GM12878 (cell line): ENCODE measurements around the gene CLDN25. TPM values are rescaled to one million over a fixed set of nuclear protein-coding genes. Genes with fewer than 3 reads are reported as not detected.
A peak's percentile ranks its signal among the peaks of the same experiment; 100 is the strongest.

Experiments used
- ASH2L ChIP-seq: fragments of 300-600, 200-600 bp; sonication (generic); IDR thresholded peaks from 2 replicates; pipeline ENCODE4 v1.6.1; 2017; ENCODE audit warnings: low read depth, mild to moderate bottlenecking, borderline replicate concordance
- MEF2B ChIP-seq: fragments of 450-650 bp; IDR thresholded peaks from 2 replicates; pipeline ENCODE4 v1.6.1; 2018; ENCODE audit warnings: mild to moderate bottlenecking, moderate library complexity; ENCODE audit not compliant: partially characterized antibody, poor library complexity, severe bottlenecking
- MXI1 ChIP-seq: fragments of 150-350 bp; IDR thresholded peaks from 2 replicates; pipeline ENCODE4 v1.6.1; 2011; ENCODE audit warnings: low read depth, mild to moderate bottlenecking, inconsistent platforms, low read length, improper control_type of control experiment
- RCOR1 ChIP-seq: conservative IDR thresholded peaks from 2 replicates; pipeline ENCODE4 v1.6.1; 2012; ENCODE audit warnings: low read depth, low read length, improper control_type of control experiment
- TCF12 ChIP-seq: IDR thresholded peaks from 2 replicates; pipeline ENCODE4 v1.6.1; 2011; ENCODE audit warnings: low read depth, mild to moderate bottlenecking, low read length
- ZNF384 ChIP-seq: IDR thresholded peaks from 2 replicates; pipeline ENCODE4 v1.6.1; 2012; ENCODE audit warnings: low read depth, mild to moderate bottlenecking, low read length, improper control_type of control experiment, borderline replicate concordance
- polyA plus RNA-seq, 11 experiments: library from polyadenylated mRNA; depleted of rRNA in 4 of 11; unstranded in 6 of 11; stranded (reverse) in 5 of 11; fragments of >200 nt; fragmentation: Nextera tagmentation in 4 of 11; fragmentation: Illumina TruSeq in 1 of 11; extraction: Ambion mirVana in 4 of 11; extraction: Trizol in 1 of 11; gene quantifications; 1 replicate in 1 of 11; 2 replicates in 10 of 11; pipeline versions ENCODE4 v1.2.1 to v1.2.3, GENCODE V29; 2011 to 2016; ENCODE audit warnings: inconsistent platforms in 2 of 11, missing spikeins in 2 of 11, low read depth in 1 of 11
- total RNA-seq, 4 experiments: library from RNA; depleted of rRNA in 3 of 4; stranded (reverse); fragments of >200 nt in 3 of 4; fragmentation: Illumina TruSeq in 1 of 4; extraction: Trizol in 1 of 4; gene quantifications; 2 replicates each; pipeline versions ENCODE4 v1.2.1 to v1.2.3, GENCODE V29; 2013 to 2021
- TF ChIP-seq, protein P1 (sequence below): IDR thresholded peaks from 2 replicates; pipeline ENCODE4 v1.6.1; 2011; ENCODE audit warnings: borderline replicate concordance, low read depth, mild to moderate bottlenecking, moderate library complexity, low read length; ENCODE audit not compliant: insufficient read depth, poor library complexity, severe bottlenecking
- TF ChIP-seq, protein P2 (sequence below): fragments of 450-650 bp; IDR thresholded peaks from 2 replicates; pipeline ENCODE4 v1.6.1; 2017; ENCODE audit warnings: mild to moderate bottlenecking, moderate library complexity
- TF ChIP-seq, protein P3 (sequence below): fragments of 450-650 bp; formaldehyde crosslinking; IDR thresholded peaks from 2 replicates; pipeline ENCODE4 v1.5.0; 2022; ENCODE audit warnings: mild to moderate bottlenecking, missing genetic modification characterization
- TF ChIP-seq, protein P4 (sequence below): fragments of 450-650 bp; IDR thresholded peaks from 2 replicates; pipeline ENCODE4 v1.6.1; 2017; ENCODE audit warnings: mild to moderate bottlenecking, moderate library complexity
- TF ChIP-seq, protein P5 (sequence below): fragments of 450-650 bp; IDR thresholded peaks from 2 replicates; pipeline ENCODE4 v1.6.1; 2016; ENCODE audit warnings: mild to moderate bottlenecking

Gene CLDN25
- total and polyA plus RNA-seq, 10 of the 15 experiments (the other 5 are each of a cell fraction or from before 2014, with no cell fraction given), result not detected

DNA sequence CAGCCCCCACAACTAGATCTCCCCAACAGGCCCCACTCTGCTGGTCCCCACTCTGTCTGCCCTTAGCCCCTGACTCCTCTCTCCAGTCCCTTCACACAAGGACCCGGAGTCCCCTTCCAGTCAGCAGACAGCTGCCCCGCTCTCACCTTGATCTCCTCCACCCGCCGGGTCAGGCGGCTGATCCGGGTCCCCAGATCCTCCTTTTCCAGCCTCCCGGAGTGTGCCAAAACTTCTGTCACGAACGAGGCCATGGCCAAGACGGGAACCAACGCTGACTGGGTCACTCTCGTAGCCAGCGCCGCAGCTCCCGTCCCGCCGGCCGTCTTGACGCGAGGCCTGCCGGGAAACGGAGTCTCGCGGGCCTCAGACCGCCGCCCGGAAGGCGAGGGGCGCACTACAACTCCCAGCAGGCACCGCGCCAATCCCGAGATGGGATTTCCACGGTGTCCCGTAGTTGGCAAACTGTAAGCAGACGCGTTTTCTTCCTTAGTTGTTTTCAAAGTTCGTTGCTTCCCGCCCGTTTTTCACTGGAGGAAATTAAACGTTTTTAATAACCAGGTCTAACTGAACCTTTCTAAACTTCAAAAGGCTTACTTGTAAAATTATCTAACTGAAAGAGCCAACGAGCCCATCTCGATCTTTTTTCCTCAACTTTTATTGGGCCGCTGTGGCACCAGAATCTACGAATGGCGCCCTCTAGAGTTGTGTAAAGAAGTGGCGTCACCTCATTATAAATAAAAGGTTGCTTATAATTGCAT is 6.0 kb upstream of the CLDN25 start, which contains the start of gene ZW10 (continued):
- TF ChIP-seq, protein P1, sequence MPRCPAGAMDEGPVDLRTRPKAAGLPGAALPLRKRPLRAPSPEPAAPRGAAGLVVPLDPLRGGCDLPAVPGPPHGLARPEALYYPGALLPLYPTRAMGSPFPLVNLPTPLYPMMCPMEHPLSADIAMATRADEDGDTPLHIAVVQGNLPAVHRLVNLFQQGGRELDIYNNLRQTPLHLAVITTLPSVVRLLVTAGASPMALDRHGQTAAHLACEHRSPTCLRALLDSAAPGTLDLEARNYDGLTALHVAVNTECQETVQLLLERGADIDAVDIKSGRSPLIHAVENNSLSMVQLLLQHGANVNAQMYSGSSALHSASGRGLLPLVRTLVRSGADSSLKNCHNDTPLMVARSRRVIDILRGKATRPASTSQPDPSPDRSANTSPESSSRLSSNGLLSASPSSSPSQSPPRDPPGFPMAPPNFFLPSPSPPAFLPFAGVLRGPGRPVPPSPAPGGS, result no peak
- TF ChIP-seq ASH2L (no peak), MEF2B (no peak), TCF12 (no peak), MXI1 (peak; percentile 22; the same call in 1 of the 2 replicates), ZNF384 (0 out of 2 replicates have a peak, but pooled peaks have one; percentile 14), RCOR1 (no peak; the same call in 1 of the 2 replicates)
- TF ChIP-seq, protein P2, sequence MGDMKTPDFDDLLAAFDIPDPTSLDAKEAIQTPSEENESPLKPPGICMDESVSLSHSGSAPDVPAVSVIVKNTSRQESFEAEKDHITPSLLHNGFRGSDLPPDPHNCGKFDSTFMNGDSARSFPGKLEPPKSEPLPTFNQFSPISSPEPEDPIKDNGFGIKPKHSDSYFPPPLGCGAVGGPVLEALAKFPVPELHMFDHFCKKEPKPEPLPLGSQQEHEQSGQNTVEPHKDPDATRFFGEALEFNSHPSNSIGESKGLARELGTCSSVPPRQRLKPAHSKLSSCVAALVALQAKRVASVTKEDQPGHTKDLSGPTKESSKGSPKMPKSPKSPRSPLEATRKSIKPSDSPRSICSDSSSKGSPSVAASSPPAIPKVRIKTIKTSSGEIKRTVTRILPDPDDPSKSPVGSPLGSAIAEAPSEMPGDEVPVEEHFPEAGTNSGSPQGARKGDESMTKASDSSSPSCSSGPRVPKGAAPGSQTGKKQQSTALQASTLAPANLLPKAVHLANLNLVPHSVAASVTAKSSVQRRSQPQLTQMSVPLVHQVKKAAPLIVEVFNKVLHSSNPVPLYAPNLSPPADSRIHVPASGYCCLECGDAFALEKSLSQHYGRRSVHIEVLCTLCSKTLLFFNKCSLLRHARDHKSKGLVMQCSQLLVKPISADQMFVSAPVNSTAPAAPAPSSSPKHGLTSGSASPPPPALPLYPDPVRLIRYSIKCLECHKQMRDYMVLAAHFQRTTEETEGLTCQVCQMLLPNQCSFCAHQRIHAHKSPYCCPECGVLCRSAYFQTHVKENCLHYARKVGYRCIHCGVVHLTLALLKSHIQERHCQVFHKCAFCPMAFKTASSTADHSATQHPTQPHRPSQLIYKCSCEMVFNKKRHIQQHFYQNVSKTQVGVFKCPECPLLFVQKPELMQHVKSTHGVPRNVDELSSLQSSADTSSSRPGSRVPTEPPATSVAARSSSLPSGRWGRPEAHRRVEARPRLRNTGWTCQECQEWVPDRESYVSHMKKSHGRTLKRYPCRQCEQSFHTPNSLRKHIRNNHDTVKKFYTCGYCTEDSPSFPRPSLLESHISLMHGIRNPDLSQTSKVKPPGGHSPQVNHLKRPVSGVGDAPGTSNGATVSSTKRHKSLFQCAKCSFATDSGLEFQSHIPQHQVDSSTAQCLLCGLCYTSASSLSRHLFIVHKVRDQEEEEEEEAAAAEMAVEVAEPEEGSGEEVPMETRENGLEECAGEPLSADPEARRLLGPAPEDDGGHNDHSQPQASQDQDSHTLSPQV, result no peak
- TF ChIP-seq, protein P3, sequence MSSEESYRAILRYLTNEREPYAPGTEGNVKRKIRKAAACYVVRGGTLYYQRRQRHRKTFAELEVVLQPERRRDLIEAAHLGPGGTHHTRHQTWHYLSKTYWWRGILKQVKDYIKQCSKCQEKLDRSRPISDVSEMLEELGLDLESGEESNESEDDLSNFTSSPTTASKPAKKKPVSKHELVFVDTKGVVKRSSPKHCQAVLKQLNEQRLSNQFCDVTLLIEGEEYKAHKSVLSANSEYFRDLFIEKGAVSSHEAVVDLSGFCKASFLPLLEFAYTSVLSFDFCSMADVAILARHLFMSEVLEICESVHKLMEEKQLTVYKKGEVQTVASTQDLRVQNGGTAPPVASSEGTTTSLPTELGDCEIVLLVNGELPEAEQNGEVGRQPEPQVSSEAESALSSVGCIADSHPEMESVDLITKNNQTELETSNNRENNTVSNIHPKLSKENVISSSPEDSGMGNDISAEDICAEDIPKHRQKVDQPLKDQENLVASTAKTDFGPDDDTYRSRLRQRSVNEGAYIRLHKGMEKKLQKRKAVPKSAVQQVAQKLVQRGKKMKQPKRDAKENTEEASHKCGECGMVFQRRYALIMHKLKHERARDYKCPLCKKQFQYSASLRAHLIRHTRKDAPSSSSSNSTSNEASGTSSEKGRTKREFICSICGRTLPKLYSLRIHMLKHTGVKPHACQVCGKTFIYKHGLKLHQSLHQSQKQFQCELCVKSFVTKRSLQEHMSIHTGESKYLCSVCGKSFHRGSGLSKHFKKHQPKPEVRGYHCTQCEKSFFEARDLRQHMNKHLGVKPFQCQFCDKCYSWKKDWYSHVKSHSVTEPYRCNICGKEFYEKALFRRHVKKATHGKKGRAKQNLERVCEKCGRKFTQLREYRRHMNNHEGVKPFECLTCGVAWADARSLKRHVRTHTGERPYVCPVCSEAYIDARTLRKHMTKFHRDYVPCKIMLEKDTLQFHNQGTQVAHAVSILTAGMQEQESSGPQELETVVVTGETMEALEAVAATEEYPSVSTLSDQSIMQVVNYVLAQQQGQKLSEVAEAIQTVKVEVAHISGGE (CRISPR knock-in tag), result no peak
- TF ChIP-seq, protein P4, sequence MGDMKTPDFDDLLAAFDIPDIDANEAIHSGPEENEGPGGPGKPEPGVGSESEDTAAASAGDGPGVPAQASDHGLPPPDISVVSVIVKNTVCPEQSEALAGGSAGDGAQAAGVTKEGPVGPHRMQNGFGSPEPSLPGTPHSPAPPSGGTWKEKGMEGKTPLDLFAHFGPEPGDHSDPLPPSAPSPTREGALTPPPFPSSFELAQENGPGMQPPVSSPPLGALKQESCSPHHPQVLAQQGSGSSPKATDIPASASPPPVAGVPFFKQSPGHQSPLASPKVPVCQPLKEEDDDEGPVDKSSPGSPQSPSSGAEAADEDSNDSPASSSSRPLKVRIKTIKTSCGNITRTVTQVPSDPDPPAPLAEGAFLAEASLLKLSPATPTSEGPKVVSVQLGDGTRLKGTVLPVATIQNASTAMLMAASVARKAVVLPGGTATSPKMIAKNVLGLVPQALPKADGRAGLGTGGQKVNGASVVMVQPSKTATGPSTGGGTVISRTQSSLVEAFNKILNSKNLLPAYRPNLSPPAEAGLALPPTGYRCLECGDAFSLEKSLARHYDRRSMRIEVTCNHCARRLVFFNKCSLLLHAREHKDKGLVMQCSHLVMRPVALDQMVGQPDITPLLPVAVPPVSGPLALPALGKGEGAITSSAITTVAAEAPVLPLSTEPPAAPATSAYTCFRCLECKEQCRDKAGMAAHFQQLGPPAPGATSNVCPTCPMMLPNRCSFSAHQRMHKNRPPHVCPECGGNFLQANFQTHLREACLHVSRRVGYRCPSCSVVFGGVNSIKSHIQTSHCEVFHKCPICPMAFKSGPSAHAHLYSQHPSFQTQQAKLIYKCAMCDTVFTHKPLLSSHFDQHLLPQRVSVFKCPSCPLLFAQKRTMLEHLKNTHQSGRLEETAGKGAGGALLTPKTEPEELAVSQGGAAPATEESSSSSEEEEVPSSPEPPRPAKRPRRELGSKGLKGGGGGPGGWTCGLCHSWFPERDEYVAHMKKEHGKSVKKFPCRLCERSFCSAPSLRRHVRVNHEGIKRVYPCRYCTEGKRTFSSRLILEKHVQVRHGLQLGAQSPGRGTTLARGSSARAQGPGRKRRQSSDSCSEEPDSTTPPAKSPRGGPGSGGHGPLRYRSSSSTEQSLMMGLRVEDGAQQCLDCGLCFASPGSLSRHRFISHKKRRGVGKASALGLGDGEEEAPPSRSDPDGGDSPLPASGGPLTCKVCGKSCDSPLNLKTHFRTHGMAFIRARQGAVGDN, result no peak
- TF ChIP-seq, protein P5, sequence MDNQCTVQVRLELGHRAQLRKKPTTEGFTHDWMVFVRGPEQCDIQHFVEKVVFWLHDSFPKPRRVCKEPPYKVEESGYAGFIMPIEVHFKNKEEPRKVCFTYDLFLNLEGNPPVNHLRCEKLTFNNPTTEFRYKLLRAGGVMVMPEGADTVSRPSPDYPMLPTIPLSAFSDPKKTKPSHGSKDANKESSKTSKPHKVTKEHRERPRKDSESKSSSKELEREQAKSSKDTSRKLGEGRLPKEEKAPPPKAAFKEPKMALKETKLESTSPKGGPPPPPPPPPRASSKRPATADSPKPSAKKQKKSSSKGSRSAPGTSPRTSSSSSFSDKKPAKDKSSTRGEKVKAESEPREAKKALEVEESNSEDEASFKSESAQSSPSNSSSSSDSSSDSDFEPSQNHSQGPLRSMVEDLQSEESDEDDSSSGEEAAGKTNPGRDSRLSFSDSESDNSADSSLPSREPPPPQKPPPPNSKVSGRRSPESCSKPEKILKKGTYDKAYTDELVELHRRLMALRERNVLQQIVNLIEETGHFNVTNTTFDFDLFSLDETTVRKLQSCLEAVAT, result 0 out of 2 replicates have a peak, but pooled peaks have one; percentile 13
